Activated CD4-positive, alpha-beta T cell treated with anti-CD3 and anti-CD28 coated beads, Interleukin-2, amount 50 U/mL, for 1 hour (primary cell): Measurements from ENCODE around the gene ST3GAL2.
"Not testable (repeated sequence)": the region's sequence is repeated elsewhere in the genome, so short reads cannot be mapped to it uniquely, and the experiment has no call there.

Experiments
- DNase-seq: peaks from one replicate; pipeline ENCODE4 v3.0.0-alpha.2; 2020

Gene ST3GAL2

GRCh38 chr16:70413572-70413971, 25.3 kb downstream of the ST3GAL2 start:
- DNase-seq: not testable (repeated sequence)

- no peak for DNase-seq
These were observed 26.5 kb downstream of the ST3GAL2 start for GRCh38 chr16:70412385-70412784.

- no peak for DNase-seq
These were observed 28.2 kb downstream of the ST3GAL2 start for GRCh38 chr16:70410734-70411133.

- DNase-seq: no peak
These were observed 31.1 kb downstream of the ST3GAL2 start for GRCh38 chr16:70407811-70408274.

- not testable (repeated sequence) for DNase-seq
These were observed 32.8 kb downstream of the ST3GAL2 start for GRCh38 chr16:70406104-70406503.

- DNase-seq: no peak
These were observed 35.8 kb downstream of the ST3GAL2 start for GRCh38 chr16:70402916-70403659.

- no peak for DNase-seq
These were observed 38.9 kb downstream of the ST3GAL2 start for GRCh38 chr16:70399951-70400350.

- DNase-seq: no peak
These were observed 39.5 kb downstream of the ST3GAL2 start for GRCh38 chr16:70399381-70399780.

- DNase-seq: no peak
These were observed 40.6 kb downstream of the ST3GAL2 start for GRCh38 chr16:70398177-70398743.

- no peak for DNase-seq
These were observed 42.5 kb downstream of the ST3GAL2 start for GRCh38 chr16:70396246-70396904.

- peak; percentile 59 for DNase-seq
These were observed 43.5 kb downstream of the ST3GAL2 start for GRCh38 chr16:70395345-70395901.

- DNase-seq: no peak
These were observed 44.0 kb downstream of the ST3GAL2 start for GRCh38 chr16:70394853-70395252.

GRCh38 chr16:70393662-70394061, 45.2 kb downstream of the ST3GAL2 start:
- no peak for DNase-seq

GRCh38 chr16:70392606-70393005, 46.3 kb downstream of the ST3GAL2 start:
- DNase-seq: no peak

GRCh38 chr16:70391881-70392481, 46.9 kb downstream of the ST3GAL2 start:
- no peak for DNase-seq

- DNase-seq: no peak
These were observed 47.5 kb downstream of the ST3GAL2 start for GRCh38 chr16:70391446-70391845.

GRCh38 chr16:70390774-70391173, 48.1 kb downstream of the ST3GAL2 start:
- DNase-seq: no peak

- DNase-seq: no peak
These were observed 50.8 kb downstream of the ST3GAL2 start for GRCh38 chr16:70388006-70388680.

GRCh38 chr16:70386289-70386986, 52.5 kb downstream of the ST3GAL2 start:
- not testable (repeated sequence) for DNase-seq

- DNase-seq: no peak
These were observed 55.4 kb downstream of the ST3GAL2 start for GRCh38 chr16:70383421-70383960.

- no peak for DNase-seq
These were observed 57.1 kb downstream of the ST3GAL2 start for GRCh38 chr16:70381604-70382342.
